ENCODE results near the gene CABCOCO1.
"Not testable (repeated sequence)": the region's sequence is repeated elsewhere in the genome, so short reads cannot be mapped to it uniquely, and the experiment has no call there.

CABCOCO1 gene

GRCh38 chr10:61732629-61733278 is 70.0 kb downstream of the CABCOCO1 start:
- no peak for DNase-seq (ENCODE audit: extremely low read depth, insufficient read length)
- Histone ChIP-seq H3K27me3 (replicated peaks; ENCODE audit: control insufficient read depth, insufficient read depth, low read length) (no peaks in the 10 kb centered on the region; the same call in 1 of the 2 replicates), H3K36me3 (ENCODE audit: control insufficient read depth, insufficient read depth, low read length) (no peaks in the 10 kb centered on the region), H3K4me3 (replicated peaks; ENCODE audit: low read depth, low read length) (no peak overlapping the region)
- no peak for TF ChIP-seq CTCF (IDR thresholded peaks at IDR 0.05; ENCODE audit: insufficient read depth, low read length, poor library complexity, severe bottlenecking)

- Histone ChIP-seq H3K36me3 (ENCODE audit: control insufficient read depth, insufficient read depth, low read length) (no peaks in the 10 kb centered on the region), H3K4me3 (replicated peaks; ENCODE audit: low read depth, low read length) (no peak overlapping the region), H3K27me3 (replicated peaks; ENCODE audit: control insufficient read depth, insufficient read depth, low read length) (no peaks in the 10 kb centered on the region; the same call in 1 of the 2 replicates)
- DNase-seq (ENCODE audit: extremely low read depth, insufficient read length), result no peak
- TF ChIP-seq CTCF (IDR thresholded peaks at IDR 0.05; ENCODE audit: insufficient read depth, low read length, poor library complexity, severe bottlenecking), result peak; percentile 59
Measured at GRCh38 chr10:61733358-61733940, 70.7 kb downstream of the CABCOCO1 start.

- Histone ChIP-seq H3K27me3 (replicated peaks; ENCODE audit: control insufficient read depth, insufficient read depth, low read length) (no peaks in the 10 kb centered on the region; the same call in 1 of the 2 replicates), H3K4me3 (replicated peaks; ENCODE audit: low read depth, low read length) (no peak overlapping the region), H3K36me3 (ENCODE audit: control insufficient read depth, insufficient read depth, low read length) (no peaks in the 10 kb centered on the region)
- DNase-seq (ENCODE audit: extremely low read depth, insufficient read length), result no peak
- TF ChIP-seq CTCF (IDR thresholded peaks at IDR 0.05; ENCODE audit: insufficient read depth, low read length, poor library complexity, severe bottlenecking), result no peak
Measured at GRCh38 chr10:61735882-61736281, 73.2 kb downstream of the CABCOCO1 start.

- not testable (repeated sequence) for H3K4me3 ChIP-seq (replicated peaks; ENCODE audit: low read depth, low read length); DNase-seq (ENCODE audit: extremely low read depth, insufficient read length); H3K27me3 ChIP-seq (replicated peaks; ENCODE audit: control insufficient read depth, insufficient read depth, low read length); H3K36me3 ChIP-seq (ENCODE audit: control insufficient read depth, insufficient read depth, low read length)
Measured at GRCh38 chr10:61737455-61737854, 74.7 kb downstream of the CABCOCO1 start.

GRCh38 chr10:61742812-61743211 is 80.1 kb downstream of the CABCOCO1 start:
- no peak for TF ChIP-seq CTCF (IDR thresholded peaks at IDR 0.05; ENCODE audit: insufficient read depth, low read length, poor library complexity, severe bottlenecking)
- H3K36me3 ChIP-seq (ENCODE audit: control insufficient read depth, insufficient read depth, low read length), result no peaks in the 10 kb centered on the region
- no peak overlapping the region for H3K4me3 ChIP-seq (replicated peaks; ENCODE audit: low read depth, low read length)
- H3K27me3 ChIP-seq (replicated peaks; ENCODE audit: control insufficient read depth, insufficient read depth, low read length), result no peaks in the 10 kb centered on the region
- no peak for DNase-seq (ENCODE audit: extremely low read depth, insufficient read length)

- Histone ChIP-seq H3K4me3 (replicated peaks; ENCODE audit: low read depth, low read length) (no peak overlapping the region), H3K27me3 (replicated peaks; ENCODE audit: control insufficient read depth, insufficient read depth, low read length) (no peaks in the 10 kb centered on the region), H3K36me3 (ENCODE audit: control insufficient read depth, insufficient read depth, low read length) (no peaks in the 10 kb centered on the region)
- DNase-seq (ENCODE audit: extremely low read depth, insufficient read length), result no peak
- peak; percentile 47 for TF ChIP-seq CTCF (IDR thresholded peaks at IDR 0.05; ENCODE audit: insufficient read depth, low read length, poor library complexity, severe bottlenecking)
Measured at GRCh38 chr10:61744469-61744868, 81.7 kb downstream of the CABCOCO1 start.

Data from GM06990 (cell line).